Measurements from ENCODE around the gene HARS2. TPM values are rescaled to one million over a fixed set of nuclear protein-coding genes. Genes with fewer than 3 reads are reported as not detected.

The HARS2 gene
- total RNA-seq, 1 donor from 2014 or later, result 34.6 TPM

Other genes with a start within 250 kb of the HARS2 start
- gene EIF4EBP3, start 143.8 kb upstream of the HARS2 start, total RNA-seq, result 9.4 and 10.3 TPM in 2 replicates
- 45.2 and 47.9 TPM in 2 replicates for gene SRA1, start 134.0 kb upstream of the HARS2 start, total RNA-seq
- gene APBB3, start 126.9 kb upstream of the HARS2 start, total RNA-seq, result 26.5 and 28.4 TPM in 2 replicates
- gene SLC35A4, start 126.6 kb upstream of the HARS2 start, total RNA-seq, result 87.0 and 96.5 TPM in 2 replicates
- 0.51 and 0.56 TPM in 2 replicates for gene CD14, start 58.3 kb upstream of the HARS2 start, total RNA-seq
- gene TMCO6, start 52.0 kb upstream of the HARS2 start, total RNA-seq, result 25.6 and 28.6 TPM in 2 replicates
- 67.9 and 72.9 TPM in 2 replicates for gene NDUFA2, start 43.8 kb upstream of the HARS2 start, total RNA-seq
- 117 and 120 TPM in 2 replicates for gene IK, start 43.6 kb upstream of the HARS2 start, total RNA-seq
- gene WDR55, start 26.6 kb upstream of the HARS2 start, total RNA-seq, result 33.0 and 35.7 TPM in 2 replicates
- gene DND1, start 17.9 kb upstream of the HARS2 start, total RNA-seq, result 3.9 and 4.5 TPM in 2 replicates
- gene HARS1, start 85 bp upstream of the HARS2 start, total RNA-seq, result 92.9 and 96.9 TPM in 2 replicates
- 62.0 and 63.3 TPM in 2 replicates for gene ZMAT2, start 9.0 kb downstream of the HARS2 start, total RNA-seq
- not detected in 2 replicates for gene PCDHA1, start 94.7 kb downstream of the HARS2 start, total RNA-seq
- gene PCDHA2, start 103.4 kb downstream of the HARS2 start, total RNA-seq, result not detected in 2 replicates
- gene PCDHA3, start 109.6 kb downstream of the HARS2 start, total RNA-seq, result not detected in 2 replicates
- not detected in 2 replicates for gene PCDHA4, start 115.6 kb downstream of the HARS2 start, total RNA-seq
- gene PCDHA5, start 130.2 kb downstream of the HARS2 start, total RNA-seq, result not detected in 2 replicates
- not detected in 2 replicates for gene PCDHA6, start 136.5 kb downstream of the HARS2 start, total RNA-seq
- gene PCDHA7, start 142.8 kb downstream of the HARS2 start, total RNA-seq, result not detected in 2 replicates
- gene PCDHA8, start 149.7 kb downstream of the HARS2 start, total RNA-seq, result not detected in 2 replicates
- gene PCDHA9, start 156.9 kb downstream of the HARS2 start, total RNA-seq, result not detected in 2 replicates
- gene PCDHA10, start 164.4 kb downstream of the HARS2 start, total RNA-seq, result not detected in 2 replicates
- not detected in 2 replicates for gene PCDHA11, start 177.5 kb downstream of the HARS2 start, total RNA-seq
- gene PCDHA12, start 183.9 kb downstream of the HARS2 start, total RNA-seq, result not detected in 2 replicates
- not detected in 2 replicates for gene PCDHA13, start 190.7 kb downstream of the HARS2 start, total RNA-seq
- gene PCDHAC1, start 234.8 kb downstream of the HARS2 start, total RNA-seq, result not detected in 2 replicates

Measured in T-helper 1 cell treated with Interleukin-12 subunit alpha and Interleukin-12 subunit beta and Interleukin-4 antibody, amounts not matched to agents 30 ng/mL and 1 ng/mL, for 36 hours (primary cell).